GM12801 (cell line): ENCODE measurements around the gene KLK5.

Experiments used
- TF ChIP-seq, protein P1 (sequence below): IDR thresholded peaks from one replicate; pipeline ENCODE4 v1.5.1; 2011; ENCODE audit warnings: control low read depth; ENCODE audit not compliant: insufficient read length; ENCODE audit errors: extremely low read depth

The KLK5 gene

DNA sequence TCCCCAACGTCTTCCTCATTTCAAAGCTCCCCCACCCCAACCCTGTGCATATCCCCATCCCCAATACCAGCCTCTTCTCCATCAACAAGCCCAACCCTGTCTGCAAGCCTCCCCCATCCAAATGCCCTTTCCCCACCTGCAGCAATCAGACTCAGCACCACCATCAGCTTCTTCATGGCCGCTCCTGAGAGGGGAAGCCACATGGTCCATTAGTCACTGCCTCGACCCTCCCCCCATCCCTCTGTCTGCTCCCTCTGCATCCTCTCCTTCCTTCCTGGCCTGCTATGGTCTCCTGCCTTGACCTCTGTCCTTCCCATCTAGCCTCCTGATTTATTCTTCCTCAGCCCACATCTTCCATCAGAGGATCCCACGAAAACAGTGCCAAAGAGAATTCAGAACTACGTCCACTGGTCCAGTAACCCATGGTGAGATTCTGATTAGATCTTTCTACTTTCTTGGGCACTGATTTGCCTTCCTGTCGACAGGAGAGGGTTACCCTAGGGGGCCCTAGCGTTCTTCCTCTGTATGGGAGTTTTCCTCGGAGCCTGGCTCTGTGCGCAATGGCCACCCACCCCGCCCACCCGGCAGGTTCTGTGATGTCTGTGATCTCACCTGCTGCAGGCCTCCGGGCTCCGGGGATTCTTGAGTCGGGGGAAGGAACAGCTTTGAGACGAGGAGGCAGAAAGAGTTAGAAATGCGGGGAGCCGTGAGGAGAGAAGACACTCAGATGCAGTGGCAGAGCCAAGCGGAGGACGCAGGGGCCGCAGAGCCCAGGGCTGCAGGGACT, 15.3 kb upstream of the KLK5 start:
- TF ChIP-seq, protein P1, sequence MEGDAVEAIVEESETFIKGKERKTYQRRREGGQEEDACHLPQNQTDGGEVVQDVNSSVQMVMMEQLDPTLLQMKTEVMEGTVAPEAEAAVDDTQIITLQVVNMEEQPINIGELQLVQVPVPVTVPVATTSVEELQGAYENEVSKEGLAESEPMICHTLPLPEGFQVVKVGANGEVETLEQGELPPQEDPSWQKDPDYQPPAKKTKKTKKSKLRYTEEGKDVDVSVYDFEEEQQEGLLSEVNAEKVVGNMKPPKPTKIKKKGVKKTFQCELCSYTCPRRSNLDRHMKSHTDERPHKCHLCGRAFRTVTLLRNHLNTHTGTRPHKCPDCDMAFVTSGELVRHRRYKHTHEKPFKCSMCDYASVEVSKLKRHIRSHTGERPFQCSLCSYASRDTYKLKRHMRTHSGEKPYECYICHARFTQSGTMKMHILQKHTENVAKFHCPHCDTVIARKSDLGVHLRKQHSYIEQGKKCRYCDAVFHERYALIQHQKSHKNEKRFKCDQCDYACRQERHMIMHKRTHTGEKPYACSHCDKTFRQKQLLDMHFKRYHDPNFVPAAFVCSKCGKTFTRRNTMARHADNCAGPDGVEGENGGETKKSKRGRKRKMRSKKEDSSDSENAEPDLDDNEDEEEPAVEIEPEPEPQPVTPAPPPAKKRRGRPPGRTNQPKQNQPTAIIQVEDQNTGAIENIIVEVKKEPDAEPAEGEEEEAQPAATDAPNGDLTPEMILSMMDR = no peak

DNA sequence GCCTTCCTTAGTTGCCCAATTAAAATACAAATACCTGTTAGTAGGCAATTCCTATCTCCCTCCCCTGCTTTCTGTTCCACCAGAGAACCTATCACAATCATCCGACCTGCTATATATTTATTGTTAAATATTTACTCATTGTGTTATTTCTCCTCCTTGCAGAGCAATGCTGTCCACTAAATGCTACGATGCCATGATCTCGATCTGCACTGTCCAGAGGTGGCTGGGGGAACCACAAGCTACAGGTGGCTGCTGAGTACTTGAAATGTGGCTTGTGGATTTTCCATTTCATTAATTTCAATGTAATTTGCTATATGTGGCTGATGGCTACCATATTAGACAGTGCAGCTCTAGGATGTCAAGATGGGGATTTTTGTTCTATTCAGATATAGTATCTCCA, 11.4 kb upstream of the KLK5 start:
- TF ChIP-seq, protein P1 = no peak

DNA sequence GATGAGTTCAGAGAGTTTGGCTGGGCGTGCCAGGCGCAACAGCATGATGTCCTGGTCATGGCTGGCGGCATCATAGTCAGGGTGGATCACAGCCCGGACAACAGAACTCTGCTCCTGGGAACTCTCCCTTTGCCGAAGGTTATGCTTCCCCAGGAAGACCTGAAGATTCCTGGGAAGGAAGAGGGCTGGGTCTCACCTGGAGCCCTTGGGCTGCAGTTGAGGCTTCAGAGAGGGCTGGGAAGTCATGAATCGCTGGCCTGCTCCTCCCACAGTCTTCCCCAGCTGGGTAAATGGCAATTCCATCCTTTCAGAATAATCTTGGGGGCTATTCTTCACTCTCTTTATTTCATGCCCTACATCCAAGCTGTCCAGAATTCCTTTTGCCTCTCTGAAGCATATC, 10.5 kb upstream of the KLK5 start:
- TF ChIP-seq, protein P1 = no peak

DNA sequence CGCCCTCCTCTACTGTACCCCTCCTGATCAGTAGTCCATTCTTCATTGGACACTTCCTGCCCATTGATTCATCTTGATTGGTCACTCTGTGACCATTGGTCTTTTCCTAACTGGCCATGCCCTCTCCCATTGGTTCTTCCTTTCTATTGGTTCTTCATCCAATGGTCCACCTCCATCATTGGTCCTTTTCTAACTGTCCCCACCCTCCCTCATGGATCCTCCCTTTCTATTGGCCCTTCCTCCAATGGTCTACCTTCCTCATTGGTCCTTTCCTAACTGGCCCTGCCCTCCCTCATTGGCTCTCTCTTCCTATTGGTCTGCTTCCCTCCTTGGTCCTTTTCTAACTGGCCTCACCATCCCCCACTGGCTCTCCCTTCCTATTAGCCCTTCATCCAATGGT, 9.4 kb upstream of the KLK5 start:
- TF ChIP-seq, protein P1 = no peak

DNA sequence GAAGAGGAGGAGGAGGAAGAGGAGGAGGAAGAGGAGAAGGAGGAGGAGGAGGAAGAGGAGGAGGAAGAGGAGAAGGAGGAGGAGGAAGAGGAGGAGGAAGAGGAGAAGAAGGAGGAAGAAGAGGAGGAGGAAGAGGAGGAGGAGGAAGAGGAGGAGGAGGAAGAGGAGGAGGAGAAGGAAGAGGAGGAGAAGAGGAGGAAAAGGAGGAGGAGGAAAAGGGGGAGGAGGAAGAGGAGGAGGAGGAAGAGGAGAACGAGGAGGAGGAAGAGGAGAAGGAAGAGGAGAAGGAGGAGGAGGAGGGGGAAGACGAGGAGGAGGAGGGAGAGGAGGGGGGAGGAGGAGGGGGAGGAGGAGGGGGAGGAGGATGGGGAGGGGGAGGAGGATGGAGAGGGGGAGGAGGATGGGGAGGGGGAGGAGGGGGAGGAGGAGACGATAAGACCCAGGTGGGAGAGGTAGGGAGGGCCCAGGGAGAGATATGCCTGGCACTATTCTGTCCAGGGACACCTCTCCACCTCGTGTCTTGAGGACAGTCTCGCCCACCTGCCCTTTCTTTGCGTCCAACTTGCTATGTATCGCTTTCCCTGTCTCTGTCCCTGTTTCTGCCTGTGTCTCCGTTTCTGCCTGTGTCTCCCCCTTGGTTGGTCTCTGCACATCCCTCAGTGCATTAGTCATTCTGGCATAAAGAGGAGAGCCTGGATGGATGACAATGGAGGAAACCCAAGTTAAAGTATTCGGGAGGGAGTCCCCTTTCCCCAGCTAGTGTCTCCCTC, 7.1 kb upstream of the KLK5 start:
- TF ChIP-seq, protein P1 = no peak

- TF ChIP-seq, protein P1 = no peak
Observed at GRCh38 chr19:50957587-50957986, 4.7 kb upstream of the KLK5 start.

DNA sequence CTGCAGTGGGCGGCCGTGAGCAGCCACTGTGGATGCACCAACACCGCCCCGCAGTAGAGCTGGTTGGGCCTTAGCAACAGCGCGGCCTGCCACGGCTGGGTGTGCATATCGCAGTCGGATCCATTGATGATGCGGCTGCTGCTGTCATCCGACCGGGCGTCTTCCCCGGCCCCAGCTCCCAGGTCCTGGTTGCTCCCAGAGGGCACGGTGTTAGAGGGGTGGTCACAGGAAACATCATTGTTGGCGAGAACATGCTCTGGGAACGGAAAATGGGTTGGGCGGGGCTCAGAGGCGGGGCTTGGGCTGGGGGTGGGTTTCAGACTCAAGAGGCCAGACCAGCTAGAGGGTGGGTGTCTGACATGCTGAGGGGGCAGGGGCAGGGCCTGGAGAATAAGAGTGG, 3.0 kb downstream of the KLK5 start:
- TF ChIP-seq, protein P1 = no peak
